Measurements from ENCODE around the gene AFAP1.
"Not testable (repeated sequence)": the region's sequence is repeated elsewhere in the genome, so short reads cannot be mapped to it uniquely, and the experiment has no call there.

AFAP1 gene

GRCh38 chr4:7947927-7948326 lies 8.3 kb upstream of the AFAP1 start:
- Histone ChIP-seq H2AFZ (ENCODE audit: low read length) (no peak overlapping the region), H3K27me3 (ENCODE audit: insufficient read depth, low read length, poor library complexity, severe bottlenecking) (no peaks in the 10 kb centered on the region), H3K4me1 (ENCODE audit: insufficient read depth, low read length, poor library complexity, severe bottlenecking) (no peaks in the 10 kb centered on the region), H3K9me2 (replicated peaks; ENCODE audit: low read depth, low read length) (no peaks in the 10 kb centered on the region), H3K4me3 (ENCODE audit: low read length, poor library complexity, severe bottlenecking) (no peak overlapping the region), H3K4me2 (ENCODE audit: low read depth, low read length, poor library complexity, severe bottlenecking) (no peak overlapping the region), H3K36me3 (ENCODE audit: insufficient read depth, low read length) (no peaks in the 10 kb centered on the region), H3K9me3 (ENCODE audit: insufficient read depth, low read depth, low read length) (no peaks in the 10 kb centered on the region), H3K9ac (ENCODE audit: low read depth, low read length, poor library complexity, severe bottlenecking) (no peak overlapping the region), H3F3A (ENCODE audit: low read depth) (no peaks in the 10 kb centered on the region), H3K79me2 (ENCODE audit: insufficient read depth, low read length) (no peaks in the 10 kb centered on the region), H4K20me1 (ENCODE audit: insufficient read depth, low read length, poor library complexity, severe bottlenecking) (no peaks in the 10 kb centered on the region)
- TF ChIP-seq CTCF (conservative IDR thresholded peaks at IDR 0.05; ENCODE audit: low read length) = no peak
- TF ChIP-seq EZH2phosphoT487 (IDR thresholded peaks at IDR 0.05; ENCODE audit: borderline replicate concordance) = no peak

- H4K20me1 ChIP-seq (ENCODE audit: insufficient read depth, low read length, poor library complexity, severe bottlenecking) = no peaks in the 10 kb centered on the region
- no peaks in the 10 kb centered on the region for H3K9me2 ChIP-seq (replicated peaks; ENCODE audit: low read depth, low read length)
- H3K4me2 ChIP-seq (ENCODE audit: low read depth, low read length, poor library complexity, severe bottlenecking) = no peak overlapping the region
- no peaks in the 10 kb centered on the region for H3K4me1 ChIP-seq (ENCODE audit: insufficient read depth, low read length, poor library complexity, severe bottlenecking)
- H2AFZ ChIP-seq (ENCODE audit: low read length) = no peak overlapping the region
- no peaks in the 10 kb centered on the region for H3K79me2 ChIP-seq (ENCODE audit: insufficient read depth, low read length)
- no peaks in the 10 kb centered on the region for H3K27me3 ChIP-seq (ENCODE audit: insufficient read depth, low read length, poor library complexity, severe bottlenecking)
- H3K4me3 ChIP-seq (ENCODE audit: low read length, poor library complexity, severe bottlenecking) = no peak overlapping the region
- H3K9ac ChIP-seq (ENCODE audit: low read depth, low read length, poor library complexity, severe bottlenecking) = no peak overlapping the region
- H3K36me3 ChIP-seq (ENCODE audit: insufficient read depth, low read length) = no peaks in the 10 kb centered on the region
- no peak for TF ChIP-seq EZH2phosphoT487 (IDR thresholded peaks at IDR 0.05; ENCODE audit: borderline replicate concordance)
- no peak for TF ChIP-seq CTCF (conservative IDR thresholded peaks at IDR 0.05; ENCODE audit: low read length)
- no peaks in the 10 kb centered on the region for H3F3A ChIP-seq (ENCODE audit: low read depth)
- H3K9me3 ChIP-seq (ENCODE audit: insufficient read depth, low read depth, low read length) = peaks cover 2% of the 10 kb centered on the region; the same call in 1 of the 2 replicates
Measured at GRCh38 chr4:7945709-7946380, 6.2 kb upstream of the AFAP1 start.

GRCh38 chr4:7944599-7945220 lies 5.0 kb upstream of the AFAP1 start:
- Histone ChIP-seq H3K9me3 (ENCODE audit: insufficient read depth, low read depth, low read length) (peaks cover 2% of the 10 kb centered on the region; the same call in 1 of the 2 replicates), H3F3A (ENCODE audit: low read depth) (no peaks in the 10 kb centered on the region), H3K4me2 (ENCODE audit: low read depth, low read length, poor library complexity, severe bottlenecking) (no peak overlapping the region), H3K4me1 (ENCODE audit: insufficient read depth, low read length, poor library complexity, severe bottlenecking) (no peaks in the 10 kb centered on the region), H2AFZ (ENCODE audit: low read length) (no peak overlapping the region), H3K9ac (ENCODE audit: low read depth, low read length, poor library complexity, severe bottlenecking) (no peak overlapping the region), H3K36me3 (ENCODE audit: insufficient read depth, low read length) (no peaks in the 10 kb centered on the region), H4K20me1 (ENCODE audit: insufficient read depth, low read length, poor library complexity, severe bottlenecking) (no peaks in the 10 kb centered on the region), H3K27me3 (ENCODE audit: insufficient read depth, low read length, poor library complexity, severe bottlenecking) (no peaks in the 10 kb centered on the region), H3K79me2 (ENCODE audit: insufficient read depth, low read length) (no peaks in the 10 kb centered on the region), H3K4me3 (ENCODE audit: low read length, poor library complexity, severe bottlenecking) (no peak overlapping the region), H3K9me2 (replicated peaks; ENCODE audit: low read depth, low read length) (no peaks in the 10 kb centered on the region)
- TF ChIP-seq CTCF (conservative IDR thresholded peaks at IDR 0.05; ENCODE audit: low read length) (no peak), EZH2phosphoT487 (IDR thresholded peaks at IDR 0.05; ENCODE audit: borderline replicate concordance) (no peak)

- not testable (repeated sequence) for H4K20me1 ChIP-seq (ENCODE audit: insufficient read depth, low read length, poor library complexity, severe bottlenecking); H3K4me2 ChIP-seq (ENCODE audit: low read depth, low read length, poor library complexity, severe bottlenecking); H3K9me2 ChIP-seq (replicated peaks; ENCODE audit: low read depth, low read length); H3K36me3 ChIP-seq (ENCODE audit: insufficient read depth, low read length); H3K9me3 ChIP-seq (ENCODE audit: insufficient read depth, low read depth, low read length); H3K4me1 ChIP-seq (ENCODE audit: insufficient read depth, low read length, poor library complexity, severe bottlenecking); H3K27me3 ChIP-seq (ENCODE audit: insufficient read depth, low read length, poor library complexity, severe bottlenecking); H3K9ac ChIP-seq (ENCODE audit: low read depth, low read length, poor library complexity, severe bottlenecking); H3F3A ChIP-seq (ENCODE audit: low read depth); H3K79me2 ChIP-seq (ENCODE audit: insufficient read depth, low read length); H3K4me3 ChIP-seq (ENCODE audit: low read length, poor library complexity, severe bottlenecking); H2AFZ ChIP-seq (ENCODE audit: low read length)
Measured at GRCh38 chr4:7943688-7944087, 4.0 kb upstream of the AFAP1 start.

Data from Loucy (cell line).